Sigmoid colon (tissue), 4 donors: ENCODE measurements around the gene KCNQ4.

Experiments used
- CTCF ChIP-seq, 4 experiments: fragments of 450-650 bp in 3 of 4; fragments of 200-600 bp in 1 of 4; IDR thresholded peaks; one replicate each; pipeline ENCODE4 v1.5.1; 2016 to 2019; ENCODE audit warnings: antibody characterized with exemption in 4 of 4, mild to moderate bottlenecking in 3 of 4, moderate library complexity in 2 of 4
- POLR2A ChIP-seq, 2 donors: fragments of 450-650 bp; IDR thresholded peaks; one replicate each; pipeline ENCODE4 v1.6.1; 2016; ENCODE audit warnings: antibody characterized with exemption in 2 of 2, mild to moderate bottlenecking in 2 of 2, moderate library complexity in 2 of 2
- POLR2AphosphoS5 ChIP-seq, 4 donors: sonication (generic); formaldehyde crosslinking; IDR thresholded peaks; one replicate each; pipeline ENCODE4 v1.6.1; 2017; ENCODE audit warnings: antibody characterized with exemption in 4 of 4

DNA sequence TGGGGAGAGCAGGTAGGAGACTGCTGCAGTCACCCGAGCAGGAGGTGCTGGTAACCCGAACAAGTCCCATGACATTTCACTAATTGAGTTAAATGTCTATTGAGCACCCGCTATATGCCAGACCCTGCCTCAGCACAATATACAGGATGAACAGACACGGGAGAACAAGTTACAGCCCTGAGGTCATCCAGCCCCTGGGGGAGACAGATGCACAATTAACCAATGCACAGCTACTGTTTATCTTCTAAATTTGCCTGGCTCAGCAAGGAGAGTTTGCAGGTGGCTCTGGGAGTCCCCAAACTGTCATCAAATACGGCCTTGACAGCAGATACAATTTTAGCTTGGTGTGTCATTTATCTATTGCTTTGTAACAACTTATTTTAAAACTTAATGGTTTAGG lies 60.5 kb downstream of the KCNQ4 start:
- TF ChIP-seq CTCF (IDR thresholded peaks at IDR 0.05) = no peak
- no peak for TF ChIP-seq POLR2AphosphoS5 (IDR thresholded peaks at IDR 0.05)
- no peak for TF ChIP-seq POLR2A (IDR thresholded peaks at IDR 0.05)
